Fibroblast of villous mesenchyme (primary cell): ENCODE measurements around the gene TPST1. TPM values are rescaled to one million over a fixed set of nuclear protein-coding genes. Genes with fewer than 3 reads are reported as not detected.

Experiments used
- DNase-seq: peaks from one replicate; pipeline ENCODE4 v3.0.0-alpha.2; 2010; ENCODE audit warnings: low read depth
- H3K4me3 ChIP-seq: 2 replicates; pipeline ENCODE4 v1.5.1; 2011; ENCODE audit warnings: low read depth, mild to moderate bottlenecking, low read length
- total RNA-seq: library from RNA; depleted of rRNA; stranded (reverse); fragments of >200 nt; gene quantifications from 2 replicates; pipeline ENCODE4 v1.2.3, GENCODE V29; 2012
- TF ChIP-seq, protein P1 (sequence below): IDR thresholded peaks from 2 replicates; pipeline ENCODE4 v1.5.1; 2012; ENCODE audit warnings: low read depth, mild to moderate bottlenecking, low read length; ENCODE audit not compliant: insufficient read depth

Gene TPST1
- total RNA-seq, 1 donor: 131 TPM

DNA sequence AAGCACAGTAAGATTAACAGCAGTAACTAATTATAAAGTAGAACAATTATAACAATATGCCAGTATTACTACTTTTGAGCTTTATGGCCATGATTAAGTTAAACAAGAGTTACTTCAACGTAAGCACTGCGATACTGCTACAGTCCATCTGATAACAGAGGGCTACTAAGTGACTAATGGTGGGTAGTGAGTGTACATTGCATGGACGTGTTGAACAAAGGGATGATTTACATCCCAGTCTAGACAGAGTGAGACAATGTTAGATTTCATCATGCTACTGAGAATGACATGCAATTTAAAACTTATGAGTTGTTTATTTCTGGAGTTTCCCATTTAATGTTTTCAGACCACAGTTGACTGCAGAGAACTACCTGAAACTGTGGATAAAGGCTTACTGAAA, 45.6 kb downstream of the TPST1 start:
- peak; percentile 92 for DNase-seq
- no peak overlapping the region for H3K4me3 ChIP-seq
- TF ChIP-seq, protein P1, sequence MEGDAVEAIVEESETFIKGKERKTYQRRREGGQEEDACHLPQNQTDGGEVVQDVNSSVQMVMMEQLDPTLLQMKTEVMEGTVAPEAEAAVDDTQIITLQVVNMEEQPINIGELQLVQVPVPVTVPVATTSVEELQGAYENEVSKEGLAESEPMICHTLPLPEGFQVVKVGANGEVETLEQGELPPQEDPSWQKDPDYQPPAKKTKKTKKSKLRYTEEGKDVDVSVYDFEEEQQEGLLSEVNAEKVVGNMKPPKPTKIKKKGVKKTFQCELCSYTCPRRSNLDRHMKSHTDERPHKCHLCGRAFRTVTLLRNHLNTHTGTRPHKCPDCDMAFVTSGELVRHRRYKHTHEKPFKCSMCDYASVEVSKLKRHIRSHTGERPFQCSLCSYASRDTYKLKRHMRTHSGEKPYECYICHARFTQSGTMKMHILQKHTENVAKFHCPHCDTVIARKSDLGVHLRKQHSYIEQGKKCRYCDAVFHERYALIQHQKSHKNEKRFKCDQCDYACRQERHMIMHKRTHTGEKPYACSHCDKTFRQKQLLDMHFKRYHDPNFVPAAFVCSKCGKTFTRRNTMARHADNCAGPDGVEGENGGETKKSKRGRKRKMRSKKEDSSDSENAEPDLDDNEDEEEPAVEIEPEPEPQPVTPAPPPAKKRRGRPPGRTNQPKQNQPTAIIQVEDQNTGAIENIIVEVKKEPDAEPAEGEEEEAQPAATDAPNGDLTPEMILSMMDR: no peak

DNA sequence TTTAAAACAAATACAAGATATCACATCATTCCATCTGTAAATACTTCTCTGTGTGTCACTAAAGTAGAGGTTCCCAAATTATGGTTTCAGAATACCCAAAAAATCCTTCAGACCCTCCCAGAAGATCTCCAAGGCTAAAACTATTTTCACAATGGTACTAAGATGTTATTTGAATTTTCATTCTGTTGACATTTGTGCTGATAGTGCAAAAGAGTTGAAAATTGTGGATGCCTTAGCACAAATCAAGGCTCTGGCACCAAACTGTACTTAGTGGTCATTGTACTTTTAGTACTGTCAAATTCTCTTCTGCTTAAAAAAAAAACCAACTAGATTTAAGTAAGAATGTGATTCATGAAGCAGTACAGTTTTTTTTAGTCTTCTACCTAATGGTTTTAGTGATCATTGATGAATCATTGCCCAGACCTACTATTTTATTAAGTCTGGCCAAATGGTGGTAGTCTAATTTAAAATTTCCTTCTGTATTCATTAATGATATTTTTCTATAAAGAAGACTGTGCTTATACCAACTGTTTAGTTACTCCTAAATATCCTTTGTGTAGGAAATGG, 50.5 kb downstream of the TPST1 start:
- H3K4me3 ChIP-seq: no peak overlapping the region
- no peak for DNase-seq
- TF ChIP-seq, protein P1: no peak

GRCh38 chr7:66256281-66256680, 51.1 kb downstream of the TPST1 start:
- TF ChIP-seq, protein P1: no peak

GRCh38 chr7:66257481-66257880, 52.3 kb downstream of the TPST1 start:
- no peak for DNase-seq
- H3K4me3 ChIP-seq: no peak overlapping the region
- TF ChIP-seq, protein P1: no peak

More at GRCh38 chr7:66256281-66256680, 51.1 kb downstream of the TPST1 start:
- no peak overlapping the region for H3K4me3 ChIP-seq
- no peak for DNase-seq

DNA sequence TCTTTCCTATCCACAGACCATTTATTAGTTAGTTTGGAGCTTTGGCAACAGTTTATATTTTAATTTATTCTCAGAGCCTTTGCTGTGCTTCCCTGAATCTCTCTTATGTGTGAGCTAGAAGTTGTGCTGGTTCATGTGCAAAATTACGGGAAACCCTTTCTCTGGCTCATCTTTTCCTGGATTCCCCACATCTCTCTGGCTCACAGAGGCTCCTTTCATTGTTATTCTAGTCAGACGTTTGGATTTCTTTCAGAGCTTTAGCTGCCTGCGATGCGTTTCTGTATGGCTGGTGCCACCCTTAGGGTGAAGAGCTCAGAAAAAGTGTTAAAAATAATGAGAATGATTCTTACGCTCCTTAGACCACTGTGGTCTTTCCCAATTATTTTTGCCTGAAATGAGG, 53.3 kb downstream of the TPST1 start:
- DNase-seq: no peak
- TF ChIP-seq, protein P1: no peak
- H3K4me3 ChIP-seq: no peak overlapping the region

GRCh38 chr7:66261941-66262340, 56.8 kb downstream of the TPST1 start:
- H3K4me3 ChIP-seq: no peak overlapping the region
- TF ChIP-seq, protein P1: no peak
- DNase-seq: no peak

GRCh38 chr7:66263936-66264335, 58.8 kb downstream of the TPST1 start:
- no peak overlapping the region for H3K4me3 ChIP-seq
- DNase-seq: no peak
- TF ChIP-seq, protein P1: no peak
